GM18517 (cell line): Measurements from ENCODE around the gene NRARP.

Source experiments
- ATAC-seq: cut with Tn5 transposase; IDR thresholded peaks from one replicate; pipeline ENCODE4 v1.9.1; 2021; ENCODE audit warnings: mild to moderate bottlenecking, moderate library complexity; ENCODE audit not compliant: unreplicated experiment

The NRARP gene

DNA sequence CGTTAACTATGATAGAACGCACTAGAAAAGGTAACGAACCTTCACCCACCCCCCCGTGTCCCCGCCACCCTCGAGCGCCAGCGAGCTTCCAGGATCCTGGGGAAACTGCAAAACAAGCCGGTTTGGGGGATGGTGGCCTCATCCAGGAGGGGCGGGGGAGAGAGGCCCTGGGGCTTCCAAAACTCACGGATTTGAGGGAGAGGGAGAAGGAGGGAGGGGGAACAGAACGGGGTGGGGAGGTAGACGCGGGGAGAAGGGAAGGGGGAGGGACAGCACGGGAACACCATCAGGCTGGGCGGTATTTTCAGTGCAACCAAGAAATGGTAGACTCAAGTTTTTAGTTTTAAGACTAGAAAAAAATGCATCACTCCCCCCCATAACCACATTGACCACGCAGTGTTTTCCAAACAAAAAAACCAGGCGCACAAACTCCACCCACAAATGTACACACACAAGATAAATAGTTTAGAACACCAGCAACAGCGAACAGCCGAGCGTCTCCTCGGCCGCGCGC, 1.4 kb downstream of the NRARP start:
- no peak for ATAC-seq

DNA sequence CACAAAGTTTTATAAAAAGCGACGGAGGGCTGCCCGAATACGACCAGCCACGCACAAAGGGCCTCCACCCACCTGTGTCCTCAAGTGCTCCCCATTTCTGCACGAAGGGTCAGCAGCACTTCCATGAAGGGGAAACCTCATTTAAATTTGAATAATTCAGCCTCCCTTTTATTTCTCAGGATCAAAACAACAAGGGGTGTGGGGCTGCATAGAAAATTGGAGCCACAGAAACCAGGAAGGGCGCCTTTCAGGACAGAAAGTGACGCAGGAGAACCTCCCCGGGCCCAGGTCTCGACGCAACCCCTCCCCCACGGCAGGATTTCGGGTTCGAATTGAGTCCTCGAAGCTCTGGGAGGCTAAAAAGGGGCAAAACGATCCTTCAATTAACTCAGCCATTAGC, 2.1 kb downstream of the NRARP start:
- ATAC-seq, result no peak

GRCh38 chr9:137299203-137299565, 2.9 kb downstream of the NRARP start:
- ATAC-seq, result no peak

GRCh38 chr9:137298401-137299202, 3.5 kb downstream of the NRARP start:
- ATAC-seq, result no peak

DNA sequence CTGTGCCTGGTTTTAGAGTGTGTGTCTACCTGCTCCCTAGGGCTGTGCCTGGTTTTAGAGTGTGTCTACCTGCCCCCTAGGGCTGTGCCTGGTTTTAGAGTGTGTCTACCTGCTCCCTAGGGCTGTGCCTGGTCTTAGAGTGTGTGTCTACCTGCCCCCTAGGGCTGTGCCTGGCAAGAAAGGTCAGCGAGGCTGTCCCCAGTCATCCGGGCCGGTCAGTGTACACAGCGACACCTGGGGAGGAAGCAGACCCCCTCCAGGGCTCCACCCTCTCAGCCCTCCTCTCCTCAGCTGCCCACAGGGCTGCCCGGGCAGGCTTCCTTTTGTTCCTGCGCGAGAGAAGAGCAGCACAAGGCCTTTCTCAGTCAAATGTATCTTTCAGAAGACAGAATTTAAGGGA, 4.1 kb downstream of the NRARP start:
- no peak for ATAC-seq

- no peak for ATAC-seq
These were observed 5.1 kb downstream of the NRARP start for GRCh38 chr9:137296670-137297664.

DNA sequence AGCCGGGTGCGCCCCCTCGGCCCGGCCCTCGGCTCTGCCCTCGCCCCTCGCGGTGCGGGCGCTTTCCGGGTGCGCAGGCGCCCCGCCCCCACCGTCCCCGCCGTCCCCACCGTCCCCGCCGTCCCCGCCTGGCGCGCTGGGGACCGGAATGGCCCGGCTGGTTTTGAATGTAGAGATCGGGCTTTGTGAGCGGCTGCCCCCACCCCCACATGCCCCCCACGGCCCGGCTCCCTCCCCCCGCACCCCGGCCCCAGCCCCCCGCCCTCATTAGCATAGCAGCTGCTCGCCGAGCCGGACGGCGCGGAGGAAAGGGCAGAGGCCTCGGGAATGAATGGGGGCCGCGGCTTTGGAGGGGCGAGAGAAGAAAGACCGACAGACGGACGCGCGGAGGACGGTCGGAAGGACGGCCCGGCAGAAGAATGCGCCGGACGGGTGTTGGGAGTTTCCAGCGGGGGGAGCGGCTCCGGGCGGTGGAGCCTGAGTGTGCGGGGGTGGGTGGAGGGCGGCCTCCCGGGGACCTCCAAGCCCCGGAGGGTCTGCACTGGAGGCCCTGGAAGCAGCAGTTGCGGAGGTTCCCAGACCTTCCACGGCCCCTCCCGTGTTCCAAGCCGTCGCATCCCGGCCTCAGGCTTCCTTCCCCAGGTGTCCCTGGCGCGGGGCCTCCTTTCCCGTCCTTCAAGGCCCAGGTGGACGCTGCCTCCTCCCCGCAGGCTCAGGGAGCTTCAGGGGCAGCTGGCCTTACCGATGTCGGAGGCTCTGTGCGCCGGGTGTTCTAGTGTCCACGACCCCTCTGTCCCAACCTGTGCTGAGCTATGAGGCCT, 6.0 kb downstream of the NRARP start:
- no peak for ATAC-seq

DNA sequence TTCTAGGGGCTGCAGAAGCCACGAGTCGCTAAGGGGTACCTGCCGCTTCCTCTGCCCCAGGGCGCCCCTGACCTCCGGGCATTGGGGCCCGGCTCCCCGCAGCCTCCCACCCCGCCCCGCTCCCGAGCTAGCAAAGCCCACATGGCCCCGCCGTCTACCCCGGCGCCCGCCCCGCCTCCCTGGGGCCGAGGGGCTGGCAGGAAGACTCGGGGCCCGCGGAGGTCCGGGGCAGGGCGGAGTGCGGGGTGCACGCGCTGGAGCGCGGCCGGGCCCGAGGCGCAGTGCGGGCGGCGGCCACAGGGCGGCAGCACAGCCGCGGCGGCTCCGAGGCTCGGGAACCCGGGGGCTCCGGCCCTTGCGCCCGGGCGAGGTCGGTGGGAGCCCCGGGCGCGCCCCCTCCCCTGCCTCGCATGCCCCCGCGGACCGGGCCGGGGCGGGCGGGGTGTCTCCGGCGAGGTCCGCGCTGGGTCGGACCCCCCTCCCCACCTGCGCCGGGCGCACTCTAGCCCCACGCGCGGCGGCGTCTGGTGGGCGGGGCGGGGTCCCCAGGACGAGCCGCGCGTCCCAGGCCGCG, 6.7 kb downstream of the NRARP start:
- no peak for ATAC-seq

GRCh38 chr9:137294681-137295237, 7.3 kb downstream of the NRARP start:
- ATAC-seq, result no peak

DNA sequence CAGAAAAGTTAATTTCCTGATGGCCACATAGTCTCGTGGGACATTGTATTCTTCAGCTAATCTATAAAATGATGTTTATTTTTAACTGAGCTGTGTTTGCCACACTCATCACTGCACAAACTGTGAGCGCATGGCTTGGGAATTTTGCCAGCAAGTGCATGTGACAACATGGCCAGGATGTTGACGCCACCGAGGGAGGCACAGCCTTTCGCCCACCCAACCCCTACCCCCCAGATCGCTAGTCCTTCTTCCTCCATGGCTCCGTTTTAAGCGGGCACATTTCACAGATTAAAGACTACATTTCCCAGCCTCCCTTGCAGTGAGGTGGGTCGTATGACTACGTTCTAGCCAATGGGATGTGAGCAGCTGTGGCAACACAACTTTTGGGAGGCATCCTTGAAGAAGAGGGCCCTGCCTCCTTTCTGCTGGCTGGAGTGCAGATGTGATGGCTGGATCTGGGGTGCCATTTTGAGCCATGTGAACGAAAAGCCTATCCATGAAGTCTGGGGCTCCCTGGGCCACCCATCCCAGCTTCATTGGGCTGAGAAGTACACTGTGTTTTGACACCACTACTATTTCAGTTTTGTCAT, 7.9 kb downstream of the NRARP start:
- ATAC-seq, result no peak

DNA sequence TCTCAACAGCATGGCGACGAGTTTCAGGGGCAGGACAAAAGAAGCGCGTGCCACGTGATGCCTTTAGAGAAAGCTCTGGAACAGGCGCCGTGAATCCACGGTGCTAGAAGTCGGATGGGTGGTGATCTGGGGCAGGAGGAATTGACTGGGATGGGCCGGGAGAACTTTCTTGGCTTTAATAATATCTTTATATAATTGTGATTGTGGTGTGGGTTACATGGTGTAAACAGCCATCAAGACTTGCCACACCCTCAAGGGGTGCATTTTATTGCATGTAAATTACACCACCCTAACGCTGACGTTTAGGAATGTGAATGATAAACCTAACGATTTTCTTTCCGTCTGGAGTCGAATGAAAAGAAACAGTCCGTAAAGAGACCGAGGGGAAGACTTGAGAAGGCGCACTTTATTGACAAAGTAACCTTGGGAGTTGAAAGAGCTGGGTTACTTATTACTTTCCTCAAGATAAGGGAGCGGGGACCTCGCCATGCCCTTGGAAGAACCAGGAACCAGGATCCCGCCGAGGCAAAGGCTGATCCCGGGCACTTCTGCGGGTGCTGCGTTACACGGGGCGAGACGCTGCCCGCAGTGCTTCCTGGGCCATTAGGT, 8.5 kb downstream of the NRARP start:
- ATAC-seq, result no peak

- ATAC-seq, result no peak
These were observed 9.0 kb downstream of the NRARP start for GRCh38 chr9:137293094-137293481.

DNA sequence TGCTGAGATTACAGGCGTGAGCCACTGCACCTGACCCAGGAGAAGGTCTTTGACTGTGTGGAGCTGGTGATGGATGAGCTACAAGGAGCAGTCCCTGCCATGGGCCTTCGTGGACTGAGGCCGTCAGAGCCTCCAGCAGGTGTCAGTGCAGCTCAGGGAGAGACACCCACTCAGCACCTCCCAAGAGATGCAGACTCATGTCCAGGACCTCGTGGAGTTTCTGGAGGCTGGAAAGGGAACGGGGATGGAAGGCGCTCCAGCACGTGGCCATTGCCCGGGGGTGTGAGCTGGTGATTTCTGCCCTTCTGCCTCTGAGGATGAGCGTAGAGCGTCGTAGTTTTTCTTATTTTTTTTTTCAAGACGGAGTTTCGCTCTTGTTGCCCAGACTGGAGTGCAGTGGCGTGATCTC, 15.1 kb downstream of the NRARP start:
- ATAC-seq, result no peak

DNA sequence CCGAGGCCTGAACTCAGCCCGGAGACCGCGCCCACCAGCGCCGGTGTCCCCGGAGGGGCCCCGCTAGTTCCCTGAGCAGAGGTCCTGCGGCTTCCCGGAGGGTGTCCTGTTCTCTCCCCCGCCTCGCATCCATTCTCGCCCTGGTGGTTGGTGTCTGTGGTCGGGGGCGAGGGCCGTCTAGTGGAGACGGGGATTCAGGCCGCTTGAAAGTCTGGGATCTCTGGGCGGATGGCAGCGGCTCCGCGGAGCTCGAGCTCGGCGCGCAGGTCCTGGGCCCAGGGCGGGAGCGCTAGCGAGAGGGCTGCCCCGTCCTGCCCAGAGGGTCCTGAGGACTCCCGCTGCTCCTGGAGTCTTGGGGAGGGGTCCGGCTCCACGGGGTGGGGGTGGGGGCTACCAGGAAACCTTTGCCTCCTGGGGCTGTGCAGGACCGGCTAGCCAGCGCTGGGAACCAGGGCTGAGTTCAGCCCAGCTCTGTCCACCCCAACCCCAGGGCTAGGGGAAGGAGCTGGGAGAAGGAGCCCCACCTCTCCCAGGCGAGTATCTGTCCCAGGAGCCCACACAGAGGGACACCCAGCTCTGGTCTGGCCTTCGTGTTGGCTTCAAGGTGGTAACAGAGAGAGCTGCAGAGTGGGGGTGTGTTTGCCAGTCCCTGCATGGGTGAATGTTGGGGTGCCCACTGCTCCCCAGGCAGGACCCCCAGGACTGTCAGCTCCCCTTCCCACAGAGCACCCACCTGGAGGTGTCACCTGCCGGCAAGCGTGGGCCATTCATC, 20.5 kb downstream of the NRARP start:
- no peak for ATAC-seq

DNA sequence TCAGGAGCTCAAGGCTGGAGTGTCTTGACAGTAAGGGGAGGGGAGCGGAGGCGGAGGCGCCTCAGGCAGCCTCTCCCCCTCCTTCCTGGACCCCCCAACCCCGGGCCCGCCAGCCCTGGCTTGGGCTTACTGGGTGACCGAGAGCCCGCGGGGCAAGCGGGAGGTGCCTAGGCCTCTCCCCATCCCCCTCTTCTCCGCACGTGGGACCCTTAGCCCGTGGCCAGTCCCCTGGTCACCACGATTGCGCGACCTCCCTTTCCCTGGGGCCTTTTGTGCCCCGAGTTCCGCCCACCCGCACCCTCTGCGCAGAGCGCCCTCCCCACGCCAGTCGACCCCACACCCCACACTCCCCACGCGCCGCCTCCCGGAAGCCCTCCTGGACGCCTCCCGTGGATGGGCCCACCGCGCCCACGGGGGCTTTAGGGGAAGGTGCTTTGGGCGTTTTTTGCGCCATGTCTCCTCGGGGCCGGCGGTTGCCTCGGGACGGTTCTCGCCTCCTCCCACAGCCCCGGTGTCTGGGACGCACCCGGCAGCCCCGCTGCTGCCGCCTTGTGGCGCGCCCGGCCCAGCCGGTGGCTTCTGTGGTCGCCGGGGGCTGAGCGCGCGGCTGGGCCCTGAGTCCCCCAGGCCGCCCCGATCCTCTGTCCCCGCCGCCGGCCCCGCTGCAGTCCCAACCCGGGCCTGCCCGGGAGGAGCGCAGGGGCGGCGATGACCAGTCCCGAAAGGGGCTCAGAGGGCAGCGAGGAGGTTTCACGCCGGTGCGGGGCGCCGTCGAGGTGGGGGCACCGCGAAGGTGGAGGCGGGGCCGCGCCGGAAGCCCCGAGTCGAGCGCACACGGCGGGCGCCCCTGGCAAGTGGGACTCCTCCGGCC, 21.4 kb downstream of the NRARP start:
- ATAC-seq, result no peak

DNA sequence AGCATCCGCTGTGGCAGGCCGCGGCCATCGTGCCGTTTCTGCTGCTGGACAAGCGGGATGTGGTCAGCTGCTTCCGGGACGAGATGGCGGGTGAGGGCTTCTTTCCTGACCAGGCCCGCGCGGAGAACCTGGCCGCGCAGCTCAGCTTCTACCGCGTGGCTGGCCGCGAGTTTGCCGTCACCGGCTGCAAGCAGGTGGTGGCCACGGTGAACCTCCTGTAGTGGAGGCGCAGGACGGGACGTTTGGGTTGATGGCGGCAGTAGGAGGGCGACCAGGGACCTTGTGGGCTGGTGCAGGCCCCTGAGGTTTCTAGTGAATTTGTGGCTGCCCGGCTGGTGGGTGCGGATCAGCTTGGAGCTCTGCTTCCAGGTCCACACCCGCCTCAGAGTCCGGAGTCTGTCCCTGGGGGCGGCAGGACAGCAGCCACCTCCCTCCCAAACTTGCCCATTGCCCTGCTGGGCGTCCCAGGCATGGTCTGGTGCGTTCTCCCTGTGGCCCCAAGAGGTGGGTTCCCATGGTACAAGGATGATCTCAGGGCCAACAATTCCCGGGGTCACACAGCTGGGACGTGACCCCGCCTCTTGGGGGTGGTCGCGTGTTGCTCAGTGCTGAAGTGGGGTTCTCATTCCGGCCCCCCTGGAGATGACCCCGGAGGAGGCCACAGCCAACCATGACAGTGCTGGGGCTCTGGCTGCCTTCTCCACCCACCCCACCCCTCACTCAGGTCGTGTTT, 22.2 kb downstream of the NRARP start:
- ATAC-seq, result no peak
